ENCODE data around the gene MOB1A. TPM values are rescaled to one million over a fixed set of nuclear protein-coding genes. Genes with fewer than 3 reads are reported as not detected.

MOB1A gene
- total and polyA plus RNA-seq, 2 experiments from 2014 or later = 36.2 to 111 TPM

GRCh38 chr2:74147727-74148456 is 30.8 kb downstream of the MOB1A start, which contains the start of gene BOLA3:
TSS of gene BOLA3 (minus strand) at chr2:74147912. CDS start at chr2:74147874, 38 bp downstream.
- Histone ChIP-seq H3F3A (replicated peaks; ENCODE audit: low read depth) (peaks cover 4% of the 10 kb centered on the region; the same call in 1 of the 2 replicates), H2AFZ (peak within 1 kb of the TSS; percentile 100), H3K79me2 (replicated peaks; ENCODE audit: insufficient read depth) (peaks cover 6% of the 10 kb centered on the region; the same call in 1 of the 2 replicates), H3K36me3 (ENCODE audit: insufficient read depth) (no peaks in the 10 kb centered on the region), H3K27ac (ENCODE audit: low read depth) (0 out of 2 replicates have a peak within 1 kb of the TSS, but pooled peaks have one; percentile 69), H3K4me3 (peak within 1 kb of the TSS; percentile 98), H3K4me1 (ENCODE audit: insufficient read depth) (peaks cover 19% of the 10 kb centered on the region), H3K4me2 (peak within 1 kb of the TSS; percentile 99), H3K27me3 (ENCODE audit: insufficient read depth) (no peaks in the 10 kb centered on the region), H3K9me2 (ENCODE audit: insufficient read depth) (no peaks in the 10 kb centered on the region), H4K20me1 (replicated peaks; ENCODE audit: insufficient read depth) (no peaks in the 10 kb centered on the region; the same call in 1 of the 2 replicates)
- H3K4me3 Mint-ChIP-seq = no peak within 1 kb of the TSS
- H3K27me3 Mint-ChIP-seq (ENCODE audit: insufficient read depth, low read depth, poor library complexity) = no peaks in the 10 kb centered on the region
- H3K9me3 Mint-ChIP-seq = no peaks in the 10 kb centered on the region
- H3K4me1 Mint-ChIP-seq = peaks cover 11% of the 10 kb centered on the region
- ATAC-seq (peak; percentile 93), DNase-seq (ENCODE audit: low spot score) (peak; percentile 94)
- TF ChIP-seq ZNF114 (CRISPR knock-in tag; IDR thresholded peaks at IDR 0.05) (no peak), JUNB (IDR thresholded peaks at IDR 0.05; ENCODE audit: unreplicated experiment) (no peak), ZNF331 (CRISPR knock-in tag; IDR thresholded peaks at IDR 0.05; ENCODE audit: low read depth) (no peak), CREB1 (CRISPR knock-in tag; IDR thresholded peaks at IDR 0.05; ENCODE audit: low read depth) (peak; percentile 75), CTCF (conservative IDR thresholded peaks at IDR 0.05; ENCODE audit: low read depth in 2 of 2) (peak; percentile 39 to 72), ETS1 (IDR thresholded peaks at IDR 0.05) (peak; percentile 71; the same call in 1 of the 2 replicates), POLR2AphosphoS5 (IDR thresholded peaks at IDR 0.05; ENCODE audit: low read depth) (peak; percentile 84)
- peaks cover 22% of the 10 kb centered on the region; the same call in 2 of the 3 replicates for H3K36me3 Mint-ChIP-seq (ENCODE audit: low read depth)
- no peak within 1 kb of the TSS for H3K27ac Mint-ChIP-seq

- Histone ChIP-seq H3K27ac (ENCODE audit: low read depth) (no peak overlapping the region), H3K4me1 (ENCODE audit: insufficient read depth) (peaks cover 19% of the 10 kb centered on the region), H3K36me3 (ENCODE audit: insufficient read depth) (no peaks in the 10 kb centered on the region), H3K79me2 (replicated peaks; ENCODE audit: insufficient read depth) (peaks cover 6% of the 10 kb centered on the region; the same call in 1 of the 2 replicates), H3K9me2 (ENCODE audit: insufficient read depth) (no peaks in the 10 kb centered on the region), H3K4me2 (peak overlapping the region; percentile 99), H4K20me1 (replicated peaks; ENCODE audit: insufficient read depth) (no peaks in the 10 kb centered on the region; the same call in 1 of the 2 replicates), H3K4me3 (peak overlapping the region; percentile 98), H3F3A (replicated peaks; ENCODE audit: low read depth) (peaks cover 4% of the 10 kb centered on the region; the same call in 1 of the 2 replicates), H2AFZ (peak overlapping the region; percentile 91), H3K27me3 (ENCODE audit: insufficient read depth) (no peaks in the 10 kb centered on the region)
- H3K9me3 Mint-ChIP-seq = no peaks in the 10 kb centered on the region
- peaks cover 28% of the 10 kb centered on the region for H3K36me3 Mint-ChIP-seq (ENCODE audit: low read depth)
- H3K27me3 Mint-ChIP-seq (ENCODE audit: insufficient read depth, low read depth, poor library complexity) = no peaks in the 10 kb centered on the region
- peak; percentile 64 for DNase-seq (ENCODE audit: low spot score)
- H3K27ac Mint-ChIP-seq = no peak overlapping the region
- peaks cover 11% of the 10 kb centered on the region for H3K4me1 Mint-ChIP-seq
- no peak; the same call in 2 of the 3 replicates for ATAC-seq
- no peak overlapping the region for H3K4me3 Mint-ChIP-seq
- no peak for TF ChIP-seq JUNB (IDR thresholded peaks at IDR 0.05; ENCODE audit: unreplicated experiment)
- TF ChIP-seq EZH2phosphoT487 (IDR thresholded peaks at IDR 0.05; ENCODE audit: unreplicated experiment) = no peak
- TF ChIP-seq ETS1 (IDR thresholded peaks at IDR 0.05) = no peak
- TF ChIP-seq CREB1 (CRISPR knock-in tag; IDR thresholded peaks at IDR 0.05; ENCODE audit: low read depth) = no peak
- no peak for TF ChIP-seq ZNF114 (CRISPR knock-in tag; IDR thresholded peaks at IDR 0.05)
- no peak for TF ChIP-seq REST (IDR thresholded peaks at IDR 0.05; ENCODE audit: unreplicated experiment)
- TF ChIP-seq EZH2 (IDR thresholded peaks at IDR 0.05; ENCODE audit: low read depth, unreplicated experiment) = no peak
- no peak for TF ChIP-seq NANOG (IDR thresholded peaks at IDR 0.05; ENCODE audit: borderline replicate concordance)
These were observed 31.6 kb downstream of the MOB1A start for GRCh38 chr2:74146929-74147726.

Data from GM23338 (cell line).